K562 (cell line): Measurements from ENCODE around the gene BCL2L15. TPM values are rescaled to one million over a fixed set of nuclear protein-coding genes. Genes with fewer than 3 reads are reported as not detected.
A peak's percentile ranks its signal among the peaks of the same experiment; 100 is the strongest.

Experiments used
- BACH1 ChIP-seq: fragments of 200-800 bp; sonication (Bioruptor generic); IDR thresholded peaks from 2 replicates; pipeline ENCODE4 v1.6.1; 2016; ENCODE audit warnings: missing genetic modification characterization, missing compliant biosample characterization
- BHLHE40 ChIP-seq: IDR thresholded peaks from 2 replicates; pipeline ENCODE4 v1.6.1; 2011; ENCODE audit warnings: low read length, improper control_type of control experiment
- CCNT2 ChIP-seq: IDR thresholded peaks from 2 replicates; pipeline ENCODE4 v1.6.1; 2011; ENCODE audit warnings: borderline replicate concordance, low read depth, mild to moderate bottlenecking, moderate library complexity, mixed read lengths, low read length; ENCODE audit not compliant: insufficient read length; ENCODE audit errors: extremely low read depth
- CEBPZ ChIP-seq: fragments of 150-350 bp; IDR thresholded peaks from 2 replicates; pipeline ENCODE4 v1.6.1; 2014; ENCODE audit warnings: low read depth, mild to moderate bottlenecking, low read length, borderline replicate concordance
- FOS ChIP-seq: IDR thresholded peaks from 3 replicates; pipeline ENCODE4 v1.6.1; 2011; ENCODE audit not compliant: insufficient read length; ENCODE audit errors: extremely low read depth
- FOXO4 ChIP-seq: fragments of 450-650 bp; formaldehyde crosslinking; IDR thresholded peaks from 2 replicates; pipeline ENCODE4 v1.4.0; 2020; ENCODE audit warnings: mild to moderate bottlenecking, moderate library complexity
- HDGF ChIP-seq: fragments of 450-650 bp; IDR thresholded peaks from 2 replicates; pipeline ENCODE4 v1.6.1; 2016
- KLF6 ChIP-seq: fragments of 250-450 bp; sonication (Bioruptor Pico); IDR thresholded peaks from 2 replicates; pipeline ENCODE4 v1.4.0; 2020; ENCODE audit warnings: mild to moderate bottlenecking, moderate library complexity, borderline replicate concordance
- LEF1 ChIP-seq: fragments of 450-650 bp; IDR thresholded peaks from 2 replicates; pipeline ENCODE4 v1.6.1; 2016; ENCODE audit warnings: mild to moderate bottlenecking
- MAFG ChIP-seq: fragments of 450-650 bp; conservative IDR thresholded peaks from 2 replicates; pipeline ENCODE4 v1.6.1; 2016; ENCODE audit warnings: missing genetic modification characterization, missing compliant biosample characterization
- MLLT1 ChIP-seq, 2 experiments: fragments of 450-650 bp; IDR thresholded peaks; 2 replicates each; pipeline ENCODE4 v1.6.1; 2016
- NCOR1 ChIP-seq: fragments of 450-650 bp; IDR thresholded peaks from 2 replicates; pipeline ENCODE4 v1.6.1; 2016; ENCODE audit warnings: mild to moderate bottlenecking, moderate library complexity
- NFIC ChIP-seq: fragments of 450-650 bp; IDR thresholded peaks from 2 replicates; pipeline ENCODE4 v1.6.1; 2017; ENCODE audit warnings: mild to moderate bottlenecking, inconsistent platforms
- RBM34 ChIP-seq: fragments of 200-400 bp; formaldehyde crosslinking; IDR thresholded peaks from 2 replicates; pipeline ENCODE4 v1.6.1; 2018; ENCODE audit warnings: low read length, borderline replicate concordance; ENCODE audit not compliant: insufficient read depth
- RNF2 ChIP-seq: sonication (generic); IDR thresholded peaks from 2 replicates; pipeline ENCODE4 v1.6.1; 2016
- TEAD2 ChIP-seq: fragments of 450-650 bp; IDR thresholded peaks from 2 replicates; pipeline ENCODE4 v1.6.1; 2016; ENCODE audit warnings: missing genetic modification characterization, control low read depth, missing compliant biosample characterization
- UBTF ChIP-seq, 2 experiments: IDR thresholded peaks; 2 replicates each; pipeline ENCODE4 v1.6.1; 2012; ENCODE audit warnings: improper control_type of control experiment in 2 of 2, low read depth in 2 of 2, low read length in 2 of 2, borderline replicate concordance in 1 of 2
- ZNF121 ChIP-seq: sonication (generic); formaldehyde crosslinking; conservative IDR thresholded peaks from 2 replicates; pipeline ENCODE4 v1.8.0; 2022; ENCODE audit warnings: missing genetic modification reagents
- polyA plus RNA-seq, 8 experiments: library from polyadenylated mRNA; depleted of rRNA in 4 of 8; stranded (reverse) in 5 of 8; unstranded in 3 of 8; fragments of >200 nt; fragmentation: Nextera tagmentation in 2 of 8; fragmentation: Illumina TruSeq in 1 of 8; extraction: Ambion mirVana in 2 of 8; extraction: Trizol in 1 of 8; gene quantifications; 2 replicates each; pipeline versions ENCODE4 v1.2.1 to v1.2.3, GENCODE V29; 2011 to 2014; ENCODE audit warnings: inconsistent platforms in 1 of 8, missing spikeins in 1 of 8
- total RNA-seq, 7 experiments: library from RNA; depleted of rRNA in 6 of 7; stranded (reverse); fragments of >200 nt in 6 of 7; fragmentation: Illumina TruSeq in 2 of 7; extraction: Trizol in 2 of 7; gene quantifications; 2 replicates each; pipeline versions ENCODE4 v1.2.1 to v1.2.3, GENCODE V29; 2011 to 2021; ENCODE audit warnings: low replicate concordance in 1 of 7

The BCL2L15 gene
- total and polyA plus RNA-seq, 9 of the 15 experiments (the other 6 are each of a cell fraction or from before 2014, with no cell fraction given): 0.06 to 0.42 (median 0.28) TPM; not detected in 1

- TF ChIP-seq MAFG (no peak), CEBPZ (no peak), NFIC (peak; percentile 61), UBTF (IDR thresholded peaks at IDR 0.05; ENCODE audit: borderline replicate concordance in 1 of 2, low read depth in 2 of 2, low read length in 2 of 2) (no peak), KLF6 (CRISPR knock-in tag) (peak; percentile 81; the same call in 1 of the 2 replicates), RNF2 (peak; percentile 62; the same call in 1 of the 2 replicates), FOS (no peak), NCOR1 (no peak), RBM34 (no peak), ZNF121 (CRISPR knock-in tag) (no peak), BACH1 (tag) (no peak), LEF1 (peak; percentile 54), FOXO4 (CRISPR knock-in tag) (0 out of 2 replicates have a peak, but pooled peaks have one; percentile 52), HDGF (peak; percentile 74; the same call in 1 of the 2 replicates), BHLHE40 (peak; percentile 48), TEAD2 (no peak; the same call in 1 of the 2 replicates), MLLT1 (IDR thresholded peaks at IDR 0.05) (peak in 1 of 2 experiments; percentile 99; a peak in 2 of 4 replicates), CCNT2 (peak; percentile 72)
Observed at GRCh38 chr1:113928941-113929749, 41.8 kb upstream of the BCL2L15 start, which contains the start of gene HIPK1 (continued).
